ENCODE measurements around the gene LRRC56. TPM values are rescaled to one million over a fixed set of nuclear protein-coding genes. Genes with fewer than 3 reads are reported as not detected.

LRRC56 gene
- total and polyA plus RNA-seq, 2 of the 13 experiments (the other 11 are each of a cell fraction or from before 2014, with no cell fraction given), result 0.11 to 0.29 TPM

- no peak for TF ChIP-seq NR2F6 (IDR thresholded peaks at IDR 0.05)
- TF ChIP-seq NR2F6 (CRISPR knock-in tag; IDR thresholded peaks at IDR 0.05), result no peak
- peak; percentile 46; the same call in 1 of the 2 replicates for TF ChIP-seq ZNF687 (CRISPR knock-in tag; IDR thresholded peaks at IDR 0.05)
- TF ChIP-seq, protein P1, sequence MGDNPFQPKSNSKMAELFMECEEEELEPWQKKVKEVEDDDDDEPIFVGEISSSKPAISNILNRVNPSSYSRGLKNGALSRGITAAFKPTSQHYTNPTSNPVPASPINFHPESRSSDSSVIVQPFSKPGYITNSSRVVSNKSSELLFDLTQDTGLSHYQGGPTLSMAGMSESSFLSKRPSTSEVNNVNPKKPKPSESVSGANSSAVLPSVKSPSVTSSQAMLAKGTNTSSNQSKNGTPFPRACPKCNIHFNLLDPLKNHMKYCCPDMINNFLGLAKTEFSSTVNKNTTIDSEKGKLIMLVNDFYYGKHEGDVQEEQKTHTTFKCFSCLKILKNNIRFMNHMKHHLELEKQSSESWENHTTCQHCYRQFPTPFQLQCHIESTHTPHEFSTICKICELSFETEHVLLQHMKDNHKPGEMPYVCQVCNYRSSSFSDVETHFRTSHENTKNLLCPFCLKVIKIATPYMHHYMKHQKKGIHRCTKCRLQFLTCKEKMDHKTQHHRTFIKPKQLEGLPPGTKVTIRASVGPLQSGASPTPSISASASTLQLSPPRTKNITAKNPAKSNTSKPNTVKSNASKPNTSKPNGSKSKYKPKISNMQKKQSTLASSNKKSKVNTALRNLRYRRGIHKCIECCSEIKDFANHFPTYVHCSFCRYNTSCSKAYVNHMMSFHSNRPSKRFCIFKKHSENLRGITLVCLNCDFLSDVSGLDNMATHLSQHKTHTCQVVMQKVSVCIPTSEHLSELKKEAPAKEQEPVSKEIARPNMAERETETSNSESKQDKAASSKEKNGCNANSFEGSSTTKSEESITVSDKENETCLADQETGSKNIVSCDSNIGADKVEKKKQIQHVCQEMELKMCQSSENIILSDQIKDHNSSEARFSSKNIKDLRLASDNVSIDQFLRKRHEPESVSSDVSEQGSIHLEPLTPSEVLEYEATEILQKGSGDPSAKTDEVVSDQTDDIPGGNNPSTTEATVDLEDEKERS (CRISPR knock-in tag; IDR thresholded peaks at IDR 0.05), result no peak
- no peak for TF ChIP-seq SP2 (CRISPR knock-in tag; IDR thresholded peaks at IDR 0.05)
- TF ChIP-seq XRCC5 (optimal IDR thresholded peaks at IDR 0.05; ENCODE audit: low read length), result no peak
- TF ChIP-seq ZHX2 (IDR thresholded peaks at IDR 0.05; ENCODE audit: low read depth), result no peak
- no peak for TF ChIP-seq ZHX2 (CRISPR knock-in tag; IDR thresholded peaks at IDR 0.05; ENCODE audit: borderline replicate concordance)
- TF ChIP-seq, protein P2, sequence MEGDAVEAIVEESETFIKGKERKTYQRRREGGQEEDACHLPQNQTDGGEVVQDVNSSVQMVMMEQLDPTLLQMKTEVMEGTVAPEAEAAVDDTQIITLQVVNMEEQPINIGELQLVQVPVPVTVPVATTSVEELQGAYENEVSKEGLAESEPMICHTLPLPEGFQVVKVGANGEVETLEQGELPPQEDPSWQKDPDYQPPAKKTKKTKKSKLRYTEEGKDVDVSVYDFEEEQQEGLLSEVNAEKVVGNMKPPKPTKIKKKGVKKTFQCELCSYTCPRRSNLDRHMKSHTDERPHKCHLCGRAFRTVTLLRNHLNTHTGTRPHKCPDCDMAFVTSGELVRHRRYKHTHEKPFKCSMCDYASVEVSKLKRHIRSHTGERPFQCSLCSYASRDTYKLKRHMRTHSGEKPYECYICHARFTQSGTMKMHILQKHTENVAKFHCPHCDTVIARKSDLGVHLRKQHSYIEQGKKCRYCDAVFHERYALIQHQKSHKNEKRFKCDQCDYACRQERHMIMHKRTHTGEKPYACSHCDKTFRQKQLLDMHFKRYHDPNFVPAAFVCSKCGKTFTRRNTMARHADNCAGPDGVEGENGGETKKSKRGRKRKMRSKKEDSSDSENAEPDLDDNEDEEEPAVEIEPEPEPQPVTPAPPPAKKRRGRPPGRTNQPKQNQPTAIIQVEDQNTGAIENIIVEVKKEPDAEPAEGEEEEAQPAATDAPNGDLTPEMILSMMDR (CRISPR knock-in tag; IDR thresholded peaks at IDR 0.05), result peak; percentile 41; the same call in 1 of the 2 replicates
- TF ChIP-seq ZNF274 (CRISPR knock-in tag; IDR thresholded peaks at IDR 0.05), result 0 out of 2 replicates have a peak, but pooled peaks have one; percentile 21
Observed at GRCh38 chr11:551596-551995, 14.3 kb downstream of the LRRC56 start (continued).
